Prostate gland (tissue), 2 donors: Measurements from ENCODE around the gene SLC12A5. TPM values are rescaled to one million over a fixed set of nuclear protein-coding genes. Genes with fewer than 3 reads are reported as not detected.

Experiments used
- DNase-seq: peaks from one replicate; pipeline ENCODE4 v3.0.0-alpha.2; 2019; ENCODE audit warnings: low spot score
- H3K27ac ChIP-seq, 2 donors: fragments of 200-600 bp; sonication (generic); 2 replicates each; pipeline ENCODE4 v1.5.1; 2017 to 2019
- H3K27me3 ChIP-seq: fragments of 200-600 bp; sonication (generic); replicated peaks from 2 replicates; pipeline ENCODE4 v1.5.1; 2019; ENCODE audit not compliant: insufficient read depth
- H3K36me3 ChIP-seq, 2 donors: fragments of 200-600 bp; sonication (generic); 1 replicate in 1 of 2; 2 replicates in 1 of 2; pipeline versions ENCODE4 v1.5.1 to v1.8.1; 2017 to 2019
- H3K4me1 ChIP-seq: fragments of 200-600 bp; sonication (generic); replicated peaks from 2 replicates; pipeline ENCODE4 v1.5.1; 2019
- H3K4me3 ChIP-seq, 2 donors: fragments of 200-600 bp; sonication (generic); 2 replicates each; pipeline ENCODE4 v1.5.1; 2017 to 2019
- H3K9me3 ChIP-seq: fragments of 200-600 bp; sonication (generic); 2 replicates; pipeline ENCODE4 v1.5.1; 2017
- POLR2A ChIP-seq: fragments of 450-650 bp; IDR thresholded peaks from one replicate; pipeline ENCODE4 v1.6.1; 2016; ENCODE audit warnings: antibody characterized with exemption, mild to moderate bottlenecking
- POLR2AphosphoS5 ChIP-seq: sonication (generic); formaldehyde crosslinking; IDR thresholded peaks from one replicate; pipeline ENCODE4 v1.6.1; 2017; ENCODE audit warnings: antibody characterized with exemption
- WGBS: methylation state at CpG from one replicate; pipeline ENCODE4 v1.1.5; 2018; 5-methylcytosine and 5-hydroxymethylcytosine counted together
- intact Hi-C: fragments of 100-400 bp; cut with DNase I; formaldehyde crosslinking; loops from one replicate; pipeline ENCODE4 v1.14.2; 2022
- total RNA-seq, 2 donors: library from RNA; depleted of rRNA; stranded (reverse); fragments of >200 nt; gene quantifications; one replicate each; pipeline ENCODE4 v1.1.0, GENCODE V29; 2016
- TF ChIP-seq, protein P1 (sequence below), 4 experiments: fragments of 200-600 bp in 2 of 4; fragments of 450-650 bp in 2 of 4; sonication (generic) in 2 of 4; IDR thresholded peaks; 1 replicate in 3 of 4; 2 replicates in 1 of 4; pipeline ENCODE4 v1.5.1; 2016 to 2019; ENCODE audit warnings: antibody characterized with exemption in 4 of 4, mild to moderate bottlenecking in 2 of 4, moderate library complexity in 2 of 4

Gene SLC12A5
- total RNA-seq, 2 donors from 2014 or later = 3.6 TPM; not detected in 1

DNA sequence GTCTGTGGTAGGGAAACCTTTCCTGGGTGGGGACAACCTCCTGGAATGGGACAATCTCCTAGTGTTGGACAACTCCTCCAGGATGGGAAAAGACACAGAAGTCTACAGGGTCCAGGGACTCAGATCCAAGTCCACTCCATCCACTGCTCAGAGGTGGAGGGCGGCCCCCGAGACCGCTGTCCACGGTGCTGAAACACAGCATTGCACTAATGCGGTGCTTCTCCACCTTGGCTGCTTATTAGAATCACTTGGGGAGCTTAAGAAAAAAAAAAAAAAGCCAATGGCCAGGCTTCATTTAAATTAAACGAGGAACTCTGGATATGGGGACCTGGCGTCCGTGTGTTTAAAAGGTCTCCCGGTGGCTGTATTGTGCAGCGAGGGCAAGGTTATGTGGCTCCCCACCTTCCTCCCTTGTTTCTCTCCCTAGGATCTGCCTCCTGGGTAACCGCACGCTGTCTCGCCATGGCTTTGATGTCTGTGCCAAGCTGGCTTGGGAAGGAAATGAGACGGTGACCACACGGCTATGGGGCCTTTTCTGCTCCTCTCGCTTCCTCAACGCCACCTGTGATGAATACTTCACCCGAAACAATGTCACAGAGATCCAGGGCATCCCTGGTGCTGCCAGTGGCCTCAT is 12.0 kb downstream of the SLC12A5 start:
- H3K27ac ChIP-seq = no peak overlapping the region
- TF ChIP-seq POLR2AphosphoS5 = no peak
- TF ChIP-seq POLR2A = no peak
- TF ChIP-seq, protein P1, sequence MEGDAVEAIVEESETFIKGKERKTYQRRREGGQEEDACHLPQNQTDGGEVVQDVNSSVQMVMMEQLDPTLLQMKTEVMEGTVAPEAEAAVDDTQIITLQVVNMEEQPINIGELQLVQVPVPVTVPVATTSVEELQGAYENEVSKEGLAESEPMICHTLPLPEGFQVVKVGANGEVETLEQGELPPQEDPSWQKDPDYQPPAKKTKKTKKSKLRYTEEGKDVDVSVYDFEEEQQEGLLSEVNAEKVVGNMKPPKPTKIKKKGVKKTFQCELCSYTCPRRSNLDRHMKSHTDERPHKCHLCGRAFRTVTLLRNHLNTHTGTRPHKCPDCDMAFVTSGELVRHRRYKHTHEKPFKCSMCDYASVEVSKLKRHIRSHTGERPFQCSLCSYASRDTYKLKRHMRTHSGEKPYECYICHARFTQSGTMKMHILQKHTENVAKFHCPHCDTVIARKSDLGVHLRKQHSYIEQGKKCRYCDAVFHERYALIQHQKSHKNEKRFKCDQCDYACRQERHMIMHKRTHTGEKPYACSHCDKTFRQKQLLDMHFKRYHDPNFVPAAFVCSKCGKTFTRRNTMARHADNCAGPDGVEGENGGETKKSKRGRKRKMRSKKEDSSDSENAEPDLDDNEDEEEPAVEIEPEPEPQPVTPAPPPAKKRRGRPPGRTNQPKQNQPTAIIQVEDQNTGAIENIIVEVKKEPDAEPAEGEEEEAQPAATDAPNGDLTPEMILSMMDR (IDR thresholded peaks at IDR 0.05) = no peak
- no peak overlapping the region for H3K4me3 ChIP-seq
- H3K36me3 ChIP-seq = no peaks in the 10 kb centered on the region
- no peaks in the 10 kb centered on the region for H3K9me3 ChIP-seq
- peaks cover 5% of the 10 kb centered on the region for H3K27me3 ChIP-seq
- 23% methylated on average over 18 of the region's 18 CpGs for WGBS
- no peaks in the 10 kb centered on the region for H3K4me1 ChIP-seq
- no peak for DNase-seq
- intact Hi-C loops = no loop called here

DNA sequence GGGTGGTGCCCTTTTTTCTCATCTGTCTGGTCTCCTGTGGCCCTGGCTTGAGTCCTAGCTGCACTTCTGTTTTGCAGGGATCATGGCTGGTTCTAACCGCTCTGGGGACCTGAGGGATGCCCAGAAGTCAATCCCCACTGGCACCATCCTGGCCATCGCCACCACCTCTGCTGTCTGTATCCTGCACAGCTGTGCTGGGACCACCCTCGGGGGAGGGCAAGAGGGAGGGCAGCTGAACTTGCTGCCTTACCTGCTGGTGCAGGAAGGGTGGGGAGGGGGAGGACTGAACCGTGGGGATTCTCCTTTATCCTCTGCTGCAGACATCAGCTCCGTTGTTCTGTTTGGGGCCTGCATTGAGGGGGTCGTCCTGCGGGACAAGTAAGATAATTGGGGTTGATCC is 14.5 kb downstream of the SLC12A5 start:
- Histone ChIP-seq H3K36me3 (no peaks in the 10 kb centered on the region), H3K4me3 (no peak overlapping the region), H3K9me3 (no peaks in the 10 kb centered on the region), H3K27ac (no peak overlapping the region), H3K27me3 (peaks cover 5% of the 10 kb centered on the region), H3K4me1 (no peaks in the 10 kb centered on the region)
- intact Hi-C loops = no loop called here
- TF ChIP-seq POLR2A (no peak), POLR2AphosphoS5 (no peak)
- TF ChIP-seq, protein P1 (IDR thresholded peaks at IDR 0.05) = no peak
- 39% methylated on average over 7 of the region's 7 CpGs for WGBS
- DNase-seq = no peak

DNA sequence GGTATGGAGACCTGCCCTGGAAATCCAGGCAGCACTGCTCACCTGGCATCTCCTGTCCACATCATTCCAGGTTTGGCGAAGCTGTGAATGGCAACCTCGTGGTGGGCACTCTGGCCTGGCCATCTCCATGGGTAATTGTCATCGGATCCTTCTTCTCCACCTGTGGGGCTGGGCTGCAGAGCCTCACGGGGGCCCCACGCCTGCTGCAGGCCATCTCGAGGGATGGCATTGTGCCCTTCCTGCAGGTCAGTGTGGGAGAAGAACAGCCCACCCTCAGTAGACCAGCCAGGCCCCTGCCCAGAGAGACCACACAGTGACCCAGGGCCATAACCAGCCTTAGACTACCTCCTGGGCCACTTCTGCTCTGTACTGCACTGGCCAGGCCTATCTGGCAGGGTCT is 15.9 kb downstream of the SLC12A5 start:
- intact Hi-C loops = no loop called here
- no peak overlapping the region for H3K27ac ChIP-seq
- H3K36me3 ChIP-seq = no peaks in the 10 kb centered on the region
- peaks cover 5% of the 10 kb centered on the region for H3K27me3 ChIP-seq
- H3K4me1 ChIP-seq = no peaks in the 10 kb centered on the region
- TF ChIP-seq POLR2AphosphoS5 = no peak
- TF ChIP-seq, protein P1 (IDR thresholded peaks at IDR 0.05) = no peak
- TF ChIP-seq POLR2A = no peak
- no peak for DNase-seq
- H3K4me3 ChIP-seq = no peak overlapping the region
- H3K9me3 ChIP-seq = no peaks in the 10 kb centered on the region
- WGBS = 70% methylated on average over 6 of the region's 6 CpGs

DNA sequence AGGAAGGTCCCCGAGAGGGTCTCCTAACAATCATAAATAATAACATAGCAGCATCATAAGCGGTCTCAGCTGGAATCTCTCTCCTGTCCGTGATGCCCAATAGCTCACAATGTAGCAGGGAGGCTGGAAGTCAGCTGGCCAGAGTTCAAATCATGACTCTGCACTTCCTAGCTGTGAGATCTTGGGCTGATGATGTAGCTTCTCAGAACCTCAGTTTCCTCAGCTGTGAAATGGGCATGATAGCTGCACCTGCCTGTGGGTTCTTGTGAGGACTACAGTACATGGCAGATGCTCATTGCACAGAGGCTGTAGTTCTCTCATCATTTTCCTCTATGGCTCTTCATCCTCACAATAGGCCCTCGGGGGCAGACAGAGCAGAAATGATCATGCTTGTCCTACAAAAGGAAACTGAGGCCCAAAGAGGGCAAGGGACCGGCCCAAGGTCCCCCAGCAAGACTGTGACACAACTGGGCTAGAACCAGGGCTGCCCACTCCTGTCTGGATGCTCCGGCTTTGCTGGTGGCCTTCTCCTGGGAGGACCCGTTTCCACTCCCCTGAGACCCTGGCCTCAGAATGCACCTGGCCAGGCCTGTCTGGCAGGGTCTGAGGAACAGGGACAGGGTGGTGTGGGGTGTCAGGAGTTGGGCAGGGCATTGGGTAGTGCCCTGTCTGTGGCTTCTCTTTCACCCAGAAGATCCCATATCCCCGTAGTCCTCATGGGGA is 17.7 kb downstream of the SLC12A5 start:
- Histone ChIP-seq H3K27ac (no peak overlapping the region), H3K9me3 (no peaks in the 10 kb centered on the region), H3K27me3 (no peaks in the 10 kb centered on the region), H3K4me3 (no peak overlapping the region), H3K4me1 (no peaks in the 10 kb centered on the region), H3K36me3 (no peaks in the 10 kb centered on the region)
- no peak for DNase-seq
- intact Hi-C loops = no loop called here
- 88% methylated on average over 8 of the region's 8 CpGs for WGBS
- no peak for TF ChIP-seq POLR2A
- TF ChIP-seq, protein P1 (IDR thresholded peaks at IDR 0.05) = no peak
- TF ChIP-seq POLR2AphosphoS5 = no peak

DNA sequence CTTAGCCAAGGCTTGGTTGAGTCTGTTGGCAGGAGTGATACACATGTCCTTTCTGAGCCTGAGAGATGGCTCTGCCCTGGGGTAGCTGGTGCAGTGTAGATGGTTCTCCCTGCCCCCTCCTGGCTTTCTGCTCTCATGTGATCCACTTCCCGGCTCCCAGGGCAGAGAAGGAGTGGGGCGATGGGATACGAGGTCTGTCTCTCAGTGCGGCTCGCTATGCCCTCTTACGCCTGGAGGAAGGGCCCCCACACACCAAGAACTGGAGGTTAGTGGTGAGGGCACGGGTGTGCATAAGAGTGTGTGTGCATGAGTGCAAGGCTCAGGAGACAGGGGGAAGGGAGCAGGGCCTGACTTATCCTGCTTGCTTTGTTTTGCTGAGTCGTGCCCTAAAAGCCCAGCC is 18.8 kb downstream of the SLC12A5 start:
- TF ChIP-seq POLR2A = no peak
- TF ChIP-seq POLR2AphosphoS5 = no peak
- TF ChIP-seq, protein P1 (IDR thresholded peaks at IDR 0.05) = no peak
- no peaks in the 10 kb centered on the region for H3K36me3 ChIP-seq
- no peaks in the 10 kb centered on the region for H3K9me3 ChIP-seq
- WGBS = 70% methylated on average over 8 of the region's 8 CpGs
- DNase-seq = no peak
- no peaks in the 10 kb centered on the region for H3K27me3 ChIP-seq
- intact Hi-C loops = no loop called here
- no peaks in the 10 kb centered on the region for H3K4me1 ChIP-seq
- no peak overlapping the region for H3K4me3 ChIP-seq
- H3K27ac ChIP-seq = no peak overlapping the region
